ENCODE data around the gene CYP27A1.

The CYP27A1 gene

GRCh38 chr2:218863021-218863520, 81.1 kb downstream of the CYP27A1 start:
- Histone ChIP-seq H3K27me3 (ENCODE audit: insufficient read depth, low read length) (peaks cover 68% of the 10 kb centered on the region), H3K36me3 (ENCODE audit: insufficient read depth, low read length) (no peaks in the 10 kb centered on the region), H2AFZ (ENCODE audit: low read depth, low read length) (no peak overlapping the region), H3K4me1 (ENCODE audit: insufficient read depth, low read length) (peaks cover 10% of the 10 kb centered on the region), H3K9me3 (ENCODE audit: low read length) (no peaks in the 10 kb centered on the region), H3K4me3 (ENCODE audit: low read length) (no peak overlapping the region)
